ENCODE measurements around the gene SNHG17. TPM values are rescaled to one million over a fixed set of nuclear protein-coding genes. Genes with fewer than 3 reads are reported as not detected.
"Not testable (repeated sequence)": the region's sequence is repeated elsewhere in the genome, so short reads cannot be mapped to it uniquely, and the experiment has no call there.

The SNHG17 gene
- 10 to 100 TPM; 21.7 to 78.9 (median 26.5) TPM for polyA plus RNA-seq (ENCODE audit: insufficient read length in 4 of 4)

DNA sequence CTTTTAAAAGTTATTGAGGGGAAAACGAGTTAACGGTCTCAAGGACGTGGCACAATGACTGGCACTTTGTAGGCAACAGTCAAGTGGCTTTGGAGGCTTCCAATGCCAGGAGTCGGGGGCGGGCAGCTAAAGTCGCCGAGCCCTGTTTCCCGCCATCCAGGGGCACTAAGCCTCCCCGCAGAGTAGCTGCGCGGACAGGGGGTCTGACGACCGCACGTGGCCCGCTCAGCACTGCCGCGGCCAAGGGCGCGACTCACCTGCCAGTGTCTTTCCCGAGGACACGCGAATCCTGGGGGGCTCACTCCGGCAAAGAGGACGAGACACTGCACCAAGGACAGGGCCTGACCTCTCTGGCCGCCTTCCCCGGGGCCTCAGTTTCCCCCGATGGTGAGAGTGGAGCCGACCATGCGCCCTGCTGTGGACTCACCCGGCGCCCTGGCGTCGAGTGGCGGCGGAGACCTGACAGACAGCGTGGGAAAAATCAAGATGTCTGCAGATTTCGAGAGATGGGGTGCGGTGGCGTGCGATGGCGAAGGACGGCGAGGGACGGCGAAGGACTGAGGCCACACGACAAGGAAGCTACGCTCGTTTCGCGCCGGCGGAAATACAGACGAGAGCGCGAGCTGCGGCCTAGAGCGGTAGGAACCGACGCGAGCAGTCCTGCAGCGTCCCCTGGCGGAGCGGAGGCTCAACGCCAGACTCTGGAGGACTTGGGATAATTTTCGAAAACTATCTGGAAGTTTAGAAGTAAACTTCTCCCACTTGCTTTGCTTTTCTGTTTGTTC lies at the start of gene SNHG17:
Gene SNHG17, minus strand, starts transcription at position 559 of the 785 bp plus-strand sequence.
- peak; percentile 78 to 86 (median 80) for DNase-seq (ENCODE audit: low read depth in 4 of 4, low spot score in 3 of 4)

DNA sequence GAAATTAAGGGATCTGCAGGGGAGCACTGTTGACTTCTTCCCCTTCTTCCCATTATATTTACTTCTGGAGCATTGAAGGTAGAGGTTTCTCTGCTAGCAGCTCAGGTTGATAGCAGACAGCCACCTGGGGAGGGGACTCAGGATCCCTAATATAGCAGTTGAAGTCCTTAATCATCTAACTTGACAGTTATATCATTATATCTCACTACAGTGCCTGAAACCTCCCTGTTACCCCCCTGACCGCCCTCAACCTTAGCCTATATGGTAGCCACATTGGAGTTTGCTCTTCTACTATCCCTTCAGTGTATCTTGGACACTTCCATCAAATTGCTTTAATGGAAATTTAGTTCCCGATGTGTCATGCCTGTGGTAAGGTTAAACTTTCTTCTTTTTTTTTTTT lies 44.5 kb upstream of the SNHG17 start:
- DNase-seq (ENCODE audit: low read depth in 4 of 4, low spot score in 3 of 4), result no peak

DNA sequence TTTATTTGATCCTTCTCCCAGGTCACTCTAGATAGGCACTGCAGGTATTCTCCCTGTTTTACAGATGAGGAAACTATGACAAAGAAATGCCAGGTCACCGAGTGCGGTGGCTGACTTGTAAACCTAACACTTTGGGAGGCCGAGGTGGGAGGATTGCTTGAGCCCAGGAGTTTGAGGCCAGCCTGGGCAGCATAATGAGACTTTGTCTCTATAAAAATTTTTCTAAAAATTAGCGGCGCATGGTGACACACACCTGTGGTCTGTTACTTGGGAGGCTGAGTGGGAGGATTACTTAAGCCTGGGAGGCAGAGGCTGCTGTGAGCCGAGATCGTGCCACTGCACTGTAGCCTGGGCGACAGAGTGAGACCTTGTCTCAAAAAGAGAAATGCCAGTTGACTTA lies 42.6 kb upstream of the SNHG17 start:
- no peak for DNase-seq (ENCODE audit: low read depth in 4 of 4, low spot score in 3 of 4)

DNA sequence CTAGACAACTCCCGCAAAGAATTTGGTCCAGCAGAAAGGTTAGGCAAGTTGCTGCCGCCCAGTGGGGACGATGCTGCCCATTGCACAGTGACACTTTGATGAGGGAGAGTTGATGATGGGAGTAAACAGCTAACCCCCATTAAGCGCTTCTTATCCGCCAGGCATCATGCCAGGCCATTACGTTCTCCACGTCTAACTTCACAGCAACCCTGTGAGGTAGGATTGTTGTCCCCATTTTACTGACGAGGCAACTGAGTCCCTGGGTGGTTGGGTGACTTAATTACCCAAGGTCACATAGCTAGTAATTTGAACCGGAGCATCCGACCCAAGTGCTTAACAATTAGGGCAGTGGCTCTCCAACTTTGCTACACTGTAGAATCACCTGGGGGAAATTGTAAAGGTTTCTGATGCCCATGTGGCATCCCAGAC lies 38.3 kb upstream of the SNHG17 start:
- peak in 1 of 4 donors; percentile 6 for DNase-seq (ENCODE audit: low read depth in 4 of 4, low spot score in 3 of 4)

DNA sequence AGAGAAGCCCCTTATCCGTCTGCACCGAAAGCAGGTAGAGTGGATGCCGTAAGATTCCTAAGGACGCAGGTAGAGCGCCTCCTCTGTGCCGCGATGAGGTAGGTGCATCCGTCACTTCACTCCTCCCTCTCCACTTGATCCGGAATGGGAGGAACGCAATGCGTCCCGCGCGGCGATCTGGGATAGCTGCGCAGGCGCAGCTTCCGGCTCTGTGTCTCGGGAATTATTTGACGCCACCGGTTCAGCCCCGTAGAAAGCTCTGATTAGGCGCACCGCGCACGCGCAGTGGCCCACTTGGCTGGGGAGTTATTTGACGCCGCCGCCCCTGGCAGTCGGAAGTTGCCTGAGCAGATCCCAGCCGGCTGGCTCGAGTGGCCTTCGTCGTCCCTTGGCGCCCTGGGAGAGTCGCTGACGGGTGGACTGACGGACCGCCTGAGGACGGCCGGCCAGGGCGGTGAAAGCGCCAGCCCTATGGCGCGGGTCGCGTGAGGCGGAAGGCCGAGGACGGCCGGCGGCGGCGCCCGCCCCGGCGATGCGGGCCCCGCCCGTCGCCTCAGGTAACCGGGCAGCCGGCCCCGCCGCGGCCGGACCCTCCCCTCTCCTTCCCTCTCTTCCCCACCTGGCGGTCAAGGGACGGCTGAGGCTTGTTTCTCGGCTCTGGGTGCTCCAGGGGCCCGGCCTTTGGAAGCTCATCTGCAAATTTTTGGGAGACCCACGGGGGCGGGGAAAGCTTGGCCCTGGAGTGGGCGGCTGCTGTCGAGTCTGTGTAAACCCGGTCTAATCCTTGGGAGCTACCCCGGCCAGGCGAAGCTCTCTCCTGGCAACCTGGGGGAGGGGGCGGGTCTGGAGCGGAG lies 37.6 kb upstream of the SNHG17 start, which contains the start of gene RALGAPB:
Gene RALGAPB, plus strand, starts transcription at position 331 of the 854 bp plus-strand sequence. CDS start 15,590 bp downstream, outside the sequence.
- peak; percentile 98 to 99 (median 98) for DNase-seq (ENCODE audit: low read depth in 4 of 4, low spot score in 3 of 4)

DNA sequence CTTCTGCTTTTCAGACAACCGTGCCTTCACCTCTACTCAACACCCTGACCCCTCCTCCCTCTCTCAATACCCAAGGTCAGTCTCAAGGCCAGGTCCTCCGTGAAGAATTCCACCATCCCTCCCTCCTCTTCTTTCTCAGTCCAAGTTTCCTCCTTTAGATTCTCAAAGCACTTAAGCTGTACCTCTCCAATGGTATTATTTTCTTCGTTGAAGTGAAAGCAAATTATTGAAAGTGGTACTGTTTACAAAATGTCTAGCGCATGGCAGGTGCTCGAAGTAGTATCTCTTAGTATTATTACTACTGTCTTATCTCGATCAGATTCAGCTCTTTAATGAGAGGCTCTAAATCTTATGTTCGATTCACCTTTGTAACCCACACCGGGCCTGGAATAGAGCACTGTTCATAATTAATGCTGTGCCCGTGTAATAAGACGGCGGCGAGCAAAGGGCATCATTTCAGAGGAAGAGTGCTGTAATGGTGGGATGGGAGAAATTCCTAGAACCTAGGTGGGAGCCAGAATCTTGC lies 36.9 kb upstream of the SNHG17 start:
- DNase-seq (ENCODE audit: low read depth in 4 of 4, low spot score in 3 of 4), result no peak

DNA sequence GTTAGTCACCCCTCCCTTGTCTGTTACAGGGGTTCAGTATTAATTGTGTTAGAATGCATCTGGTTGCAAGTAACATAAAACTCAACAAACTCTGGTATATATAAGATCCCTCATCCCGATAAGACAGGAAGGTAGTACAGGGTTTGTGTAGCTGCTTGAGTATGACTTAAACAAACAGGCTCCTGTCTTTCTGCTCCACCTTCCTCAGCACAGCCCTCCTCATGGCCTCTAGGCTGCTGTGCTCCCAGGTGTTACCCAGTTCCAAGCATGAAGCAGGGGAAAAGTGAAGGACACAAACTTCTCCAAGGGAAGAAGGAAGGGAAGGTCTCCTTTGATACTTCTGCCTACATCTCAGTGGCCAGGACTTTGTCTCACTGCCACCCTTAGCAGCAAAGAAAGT lies 36.1 kb upstream of the SNHG17 start:
- DNase-seq (ENCODE audit: low read depth in 4 of 4, low spot score in 3 of 4), result no peak

DNA sequence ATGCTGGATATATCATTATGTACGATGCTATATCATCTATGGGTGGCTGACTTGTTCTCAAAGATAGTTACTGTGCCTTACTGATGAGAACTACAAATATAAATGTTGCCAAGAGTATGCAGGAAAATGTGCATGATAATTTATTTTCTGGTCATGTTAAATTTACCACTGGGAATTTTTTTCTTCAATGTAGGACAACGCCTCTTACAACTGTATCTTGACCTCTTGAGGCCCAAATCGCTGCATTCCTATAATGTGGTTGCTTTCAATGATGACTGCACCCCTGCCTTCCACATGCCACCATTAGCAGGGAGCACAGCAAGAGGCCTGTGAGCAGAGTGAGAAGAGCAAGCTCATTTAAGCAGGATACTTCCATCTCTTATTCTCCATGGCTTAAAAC lies 31.9 kb upstream of the SNHG17 start:
- DNase-seq (ENCODE audit: low read depth in 4 of 4, low spot score in 3 of 4), result no peak

DNA sequence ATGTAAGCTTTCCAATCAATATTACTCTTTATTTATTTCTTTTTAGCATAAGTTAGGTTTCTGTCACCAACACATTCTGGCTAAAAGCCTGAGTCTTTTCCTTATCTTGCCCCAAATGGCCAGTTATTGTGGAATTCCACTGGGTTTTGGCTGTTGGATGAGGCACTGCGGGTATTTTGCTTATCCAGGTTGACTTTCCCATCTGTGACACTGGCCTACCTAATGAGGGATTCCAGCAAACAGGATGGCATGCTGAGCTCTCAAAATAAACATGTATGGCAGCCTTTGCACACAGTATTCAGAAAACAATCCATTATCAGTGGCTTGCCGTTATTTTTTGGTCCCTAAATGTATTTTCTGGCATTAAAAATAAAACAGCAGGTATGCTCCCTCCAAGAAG lies 31.0 kb upstream of the SNHG17 start:
- no peak for DNase-seq (ENCODE audit: low read depth in 4 of 4, low spot score in 3 of 4)

DNA sequence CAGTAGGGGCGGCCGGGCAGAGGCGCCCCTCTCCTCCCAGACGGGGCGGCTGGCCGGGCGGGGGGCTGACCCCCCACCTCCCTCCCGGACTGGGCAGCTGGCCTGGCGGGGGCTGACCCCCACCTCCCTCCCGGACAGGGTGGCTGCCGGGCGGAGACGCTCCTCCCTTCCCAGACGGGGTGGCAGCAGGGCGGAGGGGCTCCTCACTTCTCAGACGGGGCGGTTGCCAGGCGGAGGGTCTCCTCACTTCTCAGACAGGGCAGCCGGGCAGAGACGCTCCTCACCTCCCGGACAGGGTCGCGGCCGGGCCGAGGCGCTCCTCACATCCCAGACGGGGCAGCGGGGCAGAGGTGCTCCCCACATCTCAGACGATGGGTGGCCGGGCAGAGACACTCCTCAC lies 26.4 kb upstream of the SNHG17 start:
- DNase-seq (ENCODE audit: low read depth in 4 of 4, low spot score in 3 of 4), result not testable (repeated sequence)

DNA sequence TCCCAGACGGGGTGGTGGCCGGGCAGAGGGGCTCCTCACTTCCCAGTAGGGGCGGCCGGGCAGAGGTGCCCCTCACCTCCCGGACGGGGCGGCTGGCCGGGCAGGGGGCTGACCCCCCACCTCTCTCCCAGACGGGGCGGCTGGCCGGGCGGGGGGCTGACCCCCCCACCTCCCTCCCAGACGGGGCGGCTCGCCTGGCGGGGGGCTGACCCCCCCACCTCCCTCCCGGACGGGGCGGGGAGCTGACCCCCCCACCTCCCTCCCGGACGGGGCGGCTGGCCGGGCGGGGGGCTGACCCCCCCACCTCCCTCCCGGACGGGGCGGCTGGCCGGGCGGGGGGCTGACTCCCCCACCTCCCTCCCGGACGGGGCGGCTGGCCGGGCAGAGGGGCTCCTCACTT lies 26.0 kb upstream of the SNHG17 start:
- DNase-seq (ENCODE audit: low read depth in 4 of 4, low spot score in 3 of 4), result not testable (repeated sequence)

DNA sequence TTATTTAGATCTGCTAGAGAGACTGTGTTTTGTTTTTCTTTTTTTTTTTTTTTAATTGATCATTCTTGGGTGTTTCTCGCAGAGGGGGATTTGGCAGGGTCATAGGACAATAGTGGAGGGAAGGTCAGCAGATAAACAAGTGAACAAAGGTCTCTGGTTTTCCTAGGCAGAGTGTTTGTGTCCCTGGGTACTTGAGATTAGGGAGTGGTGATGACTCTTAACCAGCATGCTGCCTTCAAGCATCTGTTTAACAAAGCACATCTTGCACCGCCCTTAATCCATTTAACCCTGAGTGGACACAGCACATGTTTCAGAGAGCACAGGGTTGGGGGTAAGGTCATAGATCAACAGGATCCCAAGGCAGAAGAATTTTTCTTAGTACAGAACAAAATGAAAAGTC lies 25.5 kb upstream of the SNHG17 start:
- DNase-seq (ENCODE audit: low read depth in 4 of 4, low spot score in 3 of 4), result not testable (repeated sequence)

DNA sequence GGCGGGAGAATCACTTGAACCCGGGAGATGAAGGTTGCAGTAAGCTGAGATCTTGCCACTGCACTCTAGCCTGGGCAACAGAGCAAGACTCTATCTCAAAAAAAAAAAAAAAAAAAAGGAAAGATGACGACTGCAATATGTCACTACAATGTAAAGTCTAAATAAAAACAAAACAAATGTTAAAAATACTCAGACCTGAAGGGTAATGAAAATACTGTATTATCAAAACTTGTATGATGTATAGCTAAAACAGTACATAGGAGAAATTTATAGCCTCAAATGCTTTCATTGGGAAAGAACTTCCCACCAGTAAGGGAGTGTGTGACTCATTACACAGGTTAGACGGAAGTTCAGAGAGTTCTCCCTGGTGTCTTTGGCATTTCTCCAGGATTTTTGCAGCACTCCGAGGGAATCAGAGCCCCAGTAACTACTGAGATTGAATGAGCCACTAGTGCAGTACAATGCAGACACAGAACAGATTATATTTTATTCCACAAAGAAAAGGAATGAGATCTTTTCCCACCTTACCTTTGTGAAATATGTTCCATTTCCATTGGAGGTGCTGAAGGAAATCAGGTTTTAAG lies 25.0 kb upstream of the SNHG17 start:
- DNase-seq (ENCODE audit: low read depth in 4 of 4, low spot score in 3 of 4), result peak in 2 of 4 donors; percentile 35 to 73

DNA sequence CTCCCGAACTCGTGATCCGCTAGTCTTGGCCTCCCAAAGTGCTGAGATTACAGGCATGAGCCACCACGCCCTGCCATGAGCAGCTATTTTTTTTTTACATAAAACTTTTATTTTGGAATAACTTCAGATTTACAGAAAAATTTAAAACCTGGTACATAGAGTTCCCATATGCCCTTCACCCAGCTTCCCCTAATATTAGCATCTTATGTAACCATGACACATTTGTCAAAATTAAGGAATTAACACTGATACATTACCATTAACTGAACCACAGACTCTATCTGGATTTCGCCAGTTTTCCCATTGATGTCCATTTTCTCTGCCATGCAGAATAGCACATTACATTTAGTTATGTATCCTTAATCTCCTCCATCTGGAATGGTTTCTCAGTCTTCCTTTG lies 23.2 kb upstream of the SNHG17 start:
- DNase-seq (ENCODE audit: low read depth in 4 of 4, low spot score in 3 of 4), result no peak

DNA sequence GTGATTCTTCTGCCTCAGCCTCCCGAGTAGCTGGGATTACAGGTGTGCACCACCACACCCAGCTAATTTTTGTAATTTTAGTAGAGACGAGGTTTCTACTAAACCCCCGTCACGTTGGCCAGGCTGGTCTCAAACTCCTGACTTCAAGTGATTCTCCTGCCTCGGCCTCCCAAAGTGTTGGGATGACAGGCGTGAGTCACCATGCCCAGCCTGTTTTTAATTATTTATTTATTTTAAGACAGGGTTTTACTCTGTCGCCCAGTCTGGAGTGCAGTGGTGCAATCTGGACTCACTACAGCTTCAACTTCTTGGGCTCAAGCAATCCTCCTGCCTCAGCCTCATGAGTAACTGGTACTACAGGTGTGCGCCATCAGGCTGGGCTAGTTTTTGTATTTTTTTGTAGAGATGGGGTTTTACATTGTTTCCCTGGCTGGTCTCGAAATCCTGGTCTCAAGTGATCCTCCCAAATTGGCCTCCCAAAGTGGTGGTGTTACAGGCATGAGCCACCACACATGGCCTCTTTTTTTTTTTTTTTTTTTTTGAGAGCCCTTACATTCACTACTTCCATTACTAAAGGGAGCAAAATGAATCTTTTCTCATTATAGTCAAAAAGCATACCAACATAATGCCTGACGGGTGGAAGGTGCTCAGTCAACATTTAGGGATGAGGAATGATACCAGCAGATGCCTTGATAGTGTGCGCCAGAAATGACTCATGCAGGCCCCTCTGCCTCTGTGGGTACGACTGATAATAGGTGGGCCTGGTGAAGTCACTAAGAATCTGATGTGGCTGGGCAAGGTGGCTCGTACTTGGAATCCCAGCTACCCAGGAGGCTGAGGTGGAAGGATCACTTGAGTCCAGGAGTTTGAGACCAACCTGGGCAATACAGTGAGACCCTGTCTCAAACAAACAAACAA lies 19.7 kb upstream of the SNHG17 start:
- no peak for DNase-seq (ENCODE audit: low read depth in 4 of 4, low spot score in 3 of 4)

DNA sequence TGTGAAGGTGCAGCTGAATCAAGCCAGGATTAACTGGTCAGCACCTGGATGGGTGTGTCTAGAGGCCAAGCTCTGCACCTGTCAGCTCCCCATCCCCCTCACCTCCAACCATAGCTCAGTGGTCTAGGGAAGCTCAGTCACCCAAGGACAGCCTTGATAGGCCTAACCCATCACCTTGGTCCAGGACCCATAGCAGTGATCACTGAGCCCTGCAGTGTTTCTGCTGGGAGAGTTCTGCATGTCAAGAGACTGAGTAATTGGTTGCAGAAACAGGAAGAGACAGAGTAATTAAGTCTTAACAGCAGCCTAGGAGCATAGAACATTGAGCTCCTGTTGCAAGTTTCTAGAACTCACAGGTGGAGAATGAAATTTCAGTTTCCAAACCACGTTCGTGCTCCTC lies 18.8 kb upstream of the SNHG17 start:
- no peak for DNase-seq (ENCODE audit: low read depth in 4 of 4, low spot score in 3 of 4)

DNA sequence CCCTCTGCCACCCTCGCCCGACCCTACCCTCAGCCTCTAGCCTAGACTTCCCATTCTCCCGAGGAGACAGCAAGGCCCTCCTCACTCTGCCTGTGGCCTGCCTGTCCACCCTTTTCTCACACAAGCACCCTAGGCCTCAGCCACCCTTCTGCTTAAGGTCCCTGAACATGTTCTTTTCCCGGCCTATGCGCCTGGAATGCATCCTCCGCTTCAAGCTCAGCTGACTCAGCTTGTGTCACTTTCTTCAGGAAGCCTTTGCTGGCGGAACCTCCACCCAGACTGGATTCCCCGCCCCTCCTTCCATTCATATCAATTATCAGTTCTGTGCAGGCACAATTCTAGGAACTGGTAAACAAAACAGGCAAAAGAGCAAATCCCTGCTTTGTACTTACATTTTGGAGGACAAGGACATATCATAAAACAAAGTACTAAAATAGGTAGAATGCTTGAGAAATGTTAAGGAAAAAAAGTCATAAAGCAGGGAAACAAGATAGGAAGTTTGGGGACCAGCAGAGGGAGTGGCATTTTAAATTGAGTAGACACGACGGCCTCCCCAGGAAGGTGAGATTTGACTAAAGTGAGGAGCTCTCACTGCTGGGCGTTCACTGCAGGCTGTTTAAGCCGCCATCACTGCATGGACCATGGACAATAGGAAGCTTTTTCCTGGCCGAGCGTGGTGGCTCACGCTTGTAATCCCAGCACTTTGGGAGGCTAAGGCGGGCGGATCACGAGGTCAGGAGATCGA lies 17.9 kb upstream of the SNHG17 start:
- DNase-seq (ENCODE audit: low read depth in 4 of 4, low spot score in 3 of 4), result no peak

DNA sequence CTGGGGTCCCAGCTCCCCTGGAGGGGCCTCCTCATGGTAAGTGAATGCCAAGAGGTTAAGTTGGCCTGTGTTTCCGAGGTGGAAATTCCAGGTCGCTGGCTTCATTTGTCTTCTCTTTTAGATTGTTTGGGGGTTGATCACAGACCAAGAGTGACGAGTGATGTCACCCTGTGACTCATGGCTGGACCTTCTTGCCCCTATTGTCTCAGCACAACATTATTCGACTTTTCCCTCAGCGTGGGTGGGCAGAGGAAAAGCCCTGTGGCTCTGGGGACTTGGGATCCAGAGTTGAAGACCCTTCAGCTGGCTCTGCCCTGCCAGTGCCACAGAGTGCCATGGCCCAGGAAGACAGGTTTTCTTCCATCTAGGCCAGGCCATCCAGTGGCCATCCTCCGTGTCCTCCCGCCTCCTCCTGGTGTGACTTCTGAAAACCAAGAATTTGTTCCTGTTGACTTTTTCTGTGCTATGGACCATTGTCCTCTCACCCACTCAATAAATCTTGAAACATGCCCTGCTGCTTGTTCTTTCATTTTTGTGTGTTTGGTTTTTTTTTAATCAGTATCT lies 15.4 kb upstream of the SNHG17 start:
- no peak for DNase-seq (ENCODE audit: low read depth in 4 of 4, low spot score in 3 of 4)

DNA sequence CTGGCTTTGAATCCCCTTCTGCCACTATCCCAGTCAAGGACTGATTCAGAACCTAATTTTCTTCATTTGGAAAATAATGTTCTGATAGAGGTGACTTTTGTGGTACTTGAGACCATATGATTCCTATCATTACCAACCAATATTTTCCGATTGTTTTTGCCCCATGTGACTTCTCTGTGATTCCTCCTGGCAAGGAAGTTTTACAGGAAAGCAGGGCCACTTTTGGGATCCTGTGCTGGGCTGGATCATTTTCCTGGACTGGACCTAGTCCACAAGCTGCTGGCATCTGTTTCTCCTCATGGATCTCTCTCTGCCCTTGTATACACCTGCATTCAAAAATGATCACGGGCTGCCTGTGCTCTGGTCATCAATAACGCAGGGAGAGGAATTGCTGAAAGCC lies 13.9 kb upstream of the SNHG17 start:
- no peak for DNase-seq (ENCODE audit: low read depth in 4 of 4, low spot score in 3 of 4)
